Measurements from ENCODE around the gene KIAA0825. TPM values are rescaled to one million over a fixed set of nuclear protein-coding genes. Genes with fewer than 3 reads are reported as not detected.

KIAA0825 gene
- total RNA-seq, 1 experiment from 2014 or later: 1.3 TPM

DNA sequence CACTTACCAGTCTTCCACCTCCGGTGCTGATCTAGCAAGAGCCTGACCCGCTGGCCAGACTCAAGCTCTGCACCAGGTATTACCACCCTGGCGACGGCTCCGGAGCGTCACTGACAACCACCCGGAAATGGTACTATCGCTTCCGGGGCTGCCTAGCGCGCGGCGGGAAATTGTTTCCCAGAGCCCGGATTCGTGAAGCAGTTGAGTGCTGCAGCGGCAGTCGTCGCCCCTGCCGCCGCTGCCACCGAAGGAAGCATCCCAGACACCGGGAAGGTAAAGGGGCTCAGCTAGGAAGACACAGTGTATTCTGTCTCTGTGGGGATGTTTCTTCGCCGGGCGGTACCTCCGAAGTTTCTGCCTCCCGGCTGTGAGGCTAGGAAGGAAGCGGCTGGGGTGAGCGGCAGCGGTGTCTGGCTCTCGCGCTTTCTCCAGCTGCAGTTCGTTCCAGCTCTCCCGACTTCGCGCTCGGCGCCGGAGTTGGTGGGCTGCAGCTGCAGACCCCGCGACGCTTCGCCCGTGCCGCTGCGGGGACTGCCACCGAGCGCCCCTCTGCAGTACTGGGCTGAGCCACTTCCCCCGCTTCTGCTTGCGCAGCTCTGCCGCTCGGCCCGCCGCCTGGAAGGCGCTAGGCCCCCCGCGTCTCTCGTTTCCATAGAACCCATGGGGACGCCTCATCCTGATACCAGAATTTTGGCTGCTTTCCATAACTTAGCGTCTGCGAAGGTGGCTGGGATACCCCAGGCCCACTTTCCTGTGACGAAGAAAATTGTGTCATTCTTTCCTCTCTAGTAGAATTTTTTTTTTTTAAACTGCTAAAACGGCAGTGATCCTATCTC is at the start of gene KIAA0825, which contains the start of gene SLF1 (continued):
- TF ChIP-seq MYBL2 (CRISPR knock-in tag; IDR thresholded peaks at IDR 0.05) (no peak), ARID4B (CRISPR knock-in tag; IDR thresholded peaks at IDR 0.05; ENCODE audit: borderline replicate concordance) (peak; percentile 85; the same call in 1 of the 2 replicates), ZNF121 (CRISPR knock-in tag; IDR thresholded peaks at IDR 0.05) (no peak), ZNF263 (CRISPR knock-in tag; IDR thresholded peaks at IDR 0.05; ENCODE audit: low read depth) (no peak), FOXK1 (CRISPR knock-in tag; IDR thresholded peaks at IDR 0.05) (no peak), HMGA2 (CRISPR knock-in tag; IDR thresholded peaks at IDR 0.05) (no peak), SP1 (CRISPR knock-in tag; conservative IDR thresholded peaks at IDR 0.05) (peak; percentile 48; the same call in 1 of the 2 replicates), PREB (CRISPR knock-in tag; IDR thresholded peaks at IDR 0.05; ENCODE audit: borderline replicate concordance) (no peak), ZNF138 (CRISPR knock-in tag; conservative IDR thresholded peaks at IDR 0.05) (no peak), TEAD1 (CRISPR knock-in tag; IDR thresholded peaks at IDR 0.05) (0 out of 2 replicates have a peak, but pooled peaks have one; percentile 32), TEAD4 (CRISPR knock-in tag; IDR thresholded peaks at IDR 0.05) (no peak), ZNF425 (CRISPR knock-in tag; conservative IDR thresholded peaks at IDR 0.05) (no peak), E2F1 (CRISPR knock-in tag; IDR thresholded peaks at IDR 0.05) (no peak), MAX (CRISPR knock-in tag; IDR thresholded peaks at IDR 0.05) (peak; percentile 79), CREB1 (CRISPR knock-in tag; IDR thresholded peaks at IDR 0.05) (no peak)

- ChIA-PET CTCF (no interaction called here), POLR2A (no interaction called here)
- no peaks in the 10 kb centered on the region for H3K4me1 Mint-ChIP-seq
- H3K4me3 Mint-ChIP-seq: no peak overlapping the region
- DNase-seq (ENCODE audit: low spot score) (no peak), ATAC-seq (no peak)
- H3K36me3 Mint-ChIP-seq: peaks cover 15% of the 10 kb centered on the region; the same call in 1 of the 2 replicates
- no peaks in the 10 kb centered on the region for H3K9me3 Mint-ChIP-seq
- no peaks in the 10 kb centered on the region for H3K27me3 Mint-ChIP-seq (ENCODE audit: low read depth)
- H3K27ac Mint-ChIP-seq: peak overlapping the region; percentile 30; the same call in 1 of the 2 replicates
- no peak for TF ChIP-seq ZMAT4 (CRISPR knock-in tag; IDR thresholded peaks at IDR 0.05)
- TF ChIP-seq ZNF232 (CRISPR knock-in tag; IDR thresholded peaks at IDR 0.05): no peak
- TF ChIP-seq ARID4B (CRISPR knock-in tag; IDR thresholded peaks at IDR 0.05; ENCODE audit: borderline replicate concordance): no peak
- TF ChIP-seq, protein P1, sequence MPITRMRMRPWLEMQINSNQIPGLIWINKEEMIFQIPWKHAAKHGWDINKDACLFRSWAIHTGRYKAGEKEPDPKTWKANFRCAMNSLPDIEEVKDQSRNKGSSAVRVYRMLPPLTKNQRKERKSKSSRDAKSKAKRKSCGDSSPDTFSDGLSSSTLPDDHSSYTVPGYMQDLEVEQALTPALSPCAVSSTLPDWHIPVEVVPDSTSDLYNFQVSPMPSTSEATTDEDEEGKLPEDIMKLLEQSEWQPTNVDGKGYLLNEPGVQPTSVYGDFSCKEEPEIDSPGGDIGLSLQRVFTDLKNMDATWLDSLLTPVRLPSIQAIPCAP (CRISPR knock-in tag; IDR thresholded peaks at IDR 0.05): no peak
- no peak for TF ChIP-seq FOXJ3 (CRISPR knock-in tag; IDR thresholded peaks at IDR 0.05; ENCODE audit: borderline replicate concordance)
Measured at GRCh38 chr5:94667937-94668336, 49.5 kb upstream of the KIAA0825 start.
